ENCODE results near the gene ZIM2.

Gene ZIM2

DNA sequence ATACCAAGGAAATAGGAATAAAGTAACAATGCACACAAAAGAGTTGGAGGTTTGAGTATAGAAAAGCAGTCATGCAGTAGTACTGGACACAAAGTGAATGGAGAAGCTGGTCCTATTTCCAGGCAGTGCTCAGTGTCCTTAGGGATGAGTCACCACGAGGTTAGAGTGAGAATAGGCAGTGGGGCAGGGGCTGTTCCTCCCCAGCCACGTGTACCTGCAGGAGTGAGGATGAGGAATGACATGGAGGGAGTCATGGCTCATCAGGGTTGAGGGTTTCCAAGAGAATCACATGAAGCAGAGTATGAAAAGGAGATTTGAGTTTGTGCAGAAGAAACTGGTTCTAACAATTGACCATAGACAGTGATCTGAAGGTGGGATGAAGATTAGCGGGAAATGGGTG is 94.2 kb downstream of the ZIM2 start (continued):
- TF ChIP-seq, protein P1, sequence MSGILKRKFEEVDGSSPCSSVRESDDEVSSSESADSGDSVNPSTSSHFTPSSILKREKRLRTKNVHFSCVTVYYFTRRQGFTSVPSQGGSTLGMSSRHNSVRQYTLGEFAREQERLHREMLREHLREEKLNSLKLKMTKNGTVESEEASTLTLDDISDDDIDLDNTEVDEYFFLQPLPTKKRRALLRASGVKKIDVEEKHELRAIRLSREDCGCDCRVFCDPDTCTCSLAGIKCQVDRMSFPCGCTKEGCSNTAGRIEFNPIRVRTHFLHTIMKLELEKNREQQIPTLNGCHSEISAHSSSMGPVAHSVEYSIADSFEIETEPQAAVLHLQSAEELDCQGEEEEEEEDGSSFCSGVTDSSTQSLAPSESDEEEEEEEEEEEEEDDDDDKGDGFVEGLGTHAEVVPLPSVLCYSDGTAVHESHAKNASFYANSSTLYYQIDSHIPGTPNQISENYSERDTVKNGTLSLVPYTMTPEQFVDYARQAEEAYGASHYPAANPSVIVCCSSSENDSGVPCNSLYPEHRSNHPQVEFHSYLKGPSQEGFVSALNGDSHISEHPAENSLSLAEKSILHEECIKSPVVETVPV (CRISPR knock-in tag; IDR thresholded peaks at IDR 0.05) = no peak
- no peak for TF ChIP-seq PPARA (CRISPR knock-in tag; IDR thresholded peaks at IDR 0.05; ENCODE audit: borderline replicate concordance)
- TF ChIP-seq ISL1 (CRISPR knock-in tag; IDR thresholded peaks at IDR 0.05) = no peak
- no peak for TF ChIP-seq SNAI2 (CRISPR knock-in tag; IDR thresholded peaks at IDR 0.05)
- TF ChIP-seq ZC3H10 (CRISPR knock-in tag; IDR thresholded peaks at IDR 0.05) = no peak
- no peak for TF ChIP-seq ZNF565 (CRISPR knock-in tag; conservative IDR thresholded peaks at IDR 0.05; ENCODE audit: low read depth)
- no peak for TF ChIP-seq ARNTL (CRISPR knock-in tag; IDR thresholded peaks at IDR 0.05; ENCODE audit: borderline replicate concordance, low read depth)

- ATAC-seq = no peak
- TF ChIP-seq, protein P2, sequence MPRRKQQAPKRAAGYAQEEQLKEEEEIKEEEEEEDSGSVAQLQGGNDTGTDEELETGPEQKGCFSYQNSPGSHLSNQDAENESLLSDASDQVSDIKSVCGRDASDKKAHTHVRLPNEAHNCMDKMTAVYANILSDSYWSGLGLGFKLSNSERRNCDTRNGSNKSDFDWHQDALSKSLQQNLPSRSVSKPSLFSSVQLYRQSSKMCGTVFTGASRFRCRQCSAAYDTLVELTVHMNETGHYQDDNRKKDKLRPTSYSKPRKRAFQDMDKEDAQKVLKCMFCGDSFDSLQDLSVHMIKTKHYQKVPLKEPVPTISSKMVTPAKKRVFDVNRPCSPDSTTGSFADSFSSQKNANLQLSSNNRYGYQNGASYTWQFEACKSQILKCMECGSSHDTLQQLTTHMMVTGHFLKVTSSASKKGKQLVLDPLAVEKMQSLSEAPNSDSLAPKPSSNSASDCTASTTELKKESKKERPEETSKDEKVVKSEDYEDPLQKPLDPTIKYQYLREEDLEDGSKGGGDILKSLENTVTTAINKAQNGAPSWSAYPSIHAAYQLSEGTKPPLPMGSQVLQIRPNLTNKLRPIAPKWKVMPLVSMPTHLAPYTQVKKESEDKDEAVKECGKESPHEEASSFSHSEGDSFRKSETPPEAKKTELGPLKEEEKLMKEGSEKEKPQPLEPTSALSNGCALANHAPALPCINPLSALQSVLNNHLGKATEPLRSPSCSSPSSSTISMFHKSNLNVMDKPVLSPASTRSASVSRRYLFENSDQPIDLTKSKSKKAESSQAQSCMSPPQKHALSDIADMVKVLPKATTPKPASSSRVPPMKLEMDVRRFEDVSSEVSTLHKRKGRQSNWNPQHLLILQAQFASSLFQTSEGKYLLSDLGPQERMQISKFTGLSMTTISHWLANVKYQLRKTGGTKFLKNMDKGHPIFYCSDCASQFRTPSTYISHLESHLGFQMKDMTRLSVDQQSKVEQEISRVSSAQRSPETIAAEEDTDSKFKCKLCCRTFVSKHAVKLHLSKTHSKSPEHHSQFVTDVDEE (CRISPR knock-in tag; IDR thresholded peaks at IDR 0.05) = no peak
- TF ChIP-seq ZC3H10 (CRISPR knock-in tag; IDR thresholded peaks at IDR 0.05) (no peak), ZNF70 (CRISPR knock-in tag; IDR thresholded peaks at IDR 0.05) (no peak), ESRRG (CRISPR knock-in tag; IDR thresholded peaks at IDR 0.05) (no peak), ZFP3 (CRISPR knock-in tag; IDR thresholded peaks at IDR 0.05) (no peak), SNAI2 (CRISPR knock-in tag; IDR thresholded peaks at IDR 0.05) (no peak), PPARA (CRISPR knock-in tag; IDR thresholded peaks at IDR 0.05; ENCODE audit: borderline replicate concordance) (no peak), GLIS3 (CRISPR knock-in tag; IDR thresholded peaks at IDR 0.05) (no peak), ZNF8 (CRISPR knock-in tag; IDR thresholded peaks at IDR 0.05) (no peak), TCF4 (CRISPR knock-in tag; IDR thresholded peaks at IDR 0.05; ENCODE audit: borderline replicate concordance) (no peak), CSDC2 (CRISPR knock-in tag; IDR thresholded peaks at IDR 0.05) (no peak)
- TF ChIP-seq, protein P1 (CRISPR knock-in tag; IDR thresholded peaks at IDR 0.05) = no peak
Observed at GRCh38 chr19:56740501-56740900, 100.0 kb downstream of the ZIM2 start.

DNA sequence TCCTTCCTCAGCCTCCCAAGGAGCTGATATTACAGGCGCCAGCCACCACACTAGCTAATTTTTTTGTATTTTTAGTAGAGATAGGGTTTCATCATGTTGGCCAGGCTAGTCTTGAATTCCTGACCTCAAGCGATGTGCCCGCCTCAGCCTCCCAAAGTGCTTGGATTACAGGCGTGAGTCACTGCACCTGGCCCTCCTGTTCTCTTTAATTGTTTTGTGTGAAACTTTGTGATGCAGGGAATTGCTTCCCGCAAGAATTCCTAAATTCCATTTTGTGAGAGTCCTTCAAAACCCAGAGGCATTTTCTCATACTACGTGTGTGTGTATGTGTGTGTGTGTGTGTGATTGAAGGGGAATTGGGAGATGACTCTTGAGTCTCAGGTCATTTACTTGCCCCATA is 104.0 kb downstream of the ZIM2 start:
- ATAC-seq = no peak
- no peak for TF ChIP-seq RARB (CRISPR knock-in tag; IDR thresholded peaks at IDR 0.05)
- TF ChIP-seq ZNF565 (CRISPR knock-in tag; conservative IDR thresholded peaks at IDR 0.05; ENCODE audit: low read depth) = no peak
- TF ChIP-seq GLIS3 (CRISPR knock-in tag; IDR thresholded peaks at IDR 0.05) = no peak
- TF ChIP-seq BACH2 (CRISPR knock-in tag; IDR thresholded peaks at IDR 0.05; ENCODE audit: borderline replicate concordance) = no peak
- TF ChIP-seq TOX (CRISPR knock-in tag; IDR thresholded peaks at IDR 0.05; ENCODE audit: borderline replicate concordance) = no peak
- TF ChIP-seq, protein P1 (CRISPR knock-in tag; IDR thresholded peaks at IDR 0.05) = no peak
- no peak for TF ChIP-seq ESRRG (CRISPR knock-in tag; IDR thresholded peaks at IDR 0.05)
- TF ChIP-seq PPARA (CRISPR knock-in tag; IDR thresholded peaks at IDR 0.05; ENCODE audit: borderline replicate concordance) = no peak

GRCh38 chr19:56732976-56733375 is 107.5 kb downstream of the ZIM2 start:
- TF ChIP-seq CSDC2 (CRISPR knock-in tag; IDR thresholded peaks at IDR 0.05) (no peak), BACH2 (CRISPR knock-in tag; IDR thresholded peaks at IDR 0.05; ENCODE audit: borderline replicate concordance) (no peak), ZFP3 (CRISPR knock-in tag; IDR thresholded peaks at IDR 0.05) (no peak), PATZ1 (CRISPR knock-in tag; IDR thresholded peaks at IDR 0.05; ENCODE audit: borderline replicate concordance) (no peak), ZNF8 (CRISPR knock-in tag; IDR thresholded peaks at IDR 0.05) (no peak), ARNTL (CRISPR knock-in tag; IDR thresholded peaks at IDR 0.05; ENCODE audit: borderline replicate concordance, low read depth) (no peak)
- ATAC-seq = no peak
